NCI-H510A treated with DMSO at 0.1 percent for 48 hours (cell line): ENCODE data around the gene P2RY11.

Experiments used
- DNase-seq: peaks from one replicate; lab custom pipeline; 2025; lab: John Stamatoyannopoulos, UW

The P2RY11 gene

DNA sequence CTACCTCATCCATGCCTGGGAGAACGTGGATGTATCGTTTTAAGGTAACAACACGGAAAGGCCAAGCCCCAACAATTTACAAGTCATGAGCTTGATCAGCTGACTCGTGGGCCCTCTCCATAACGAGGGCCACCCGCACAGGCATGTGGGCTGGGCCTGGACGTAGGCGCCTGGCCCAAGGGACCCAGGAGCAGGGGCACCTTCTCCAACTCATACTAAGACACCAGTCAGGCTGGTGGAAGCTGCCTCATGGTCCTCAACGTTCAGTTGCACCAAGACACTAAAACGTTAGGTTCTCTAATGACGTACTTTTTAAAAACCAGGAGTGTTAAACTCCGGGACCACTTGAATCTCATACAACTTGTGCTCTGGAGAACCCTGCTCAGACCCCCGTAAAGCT is 30.0 kb downstream of the P2RY11 start:
- no peak for DNase-seq

DNA sequence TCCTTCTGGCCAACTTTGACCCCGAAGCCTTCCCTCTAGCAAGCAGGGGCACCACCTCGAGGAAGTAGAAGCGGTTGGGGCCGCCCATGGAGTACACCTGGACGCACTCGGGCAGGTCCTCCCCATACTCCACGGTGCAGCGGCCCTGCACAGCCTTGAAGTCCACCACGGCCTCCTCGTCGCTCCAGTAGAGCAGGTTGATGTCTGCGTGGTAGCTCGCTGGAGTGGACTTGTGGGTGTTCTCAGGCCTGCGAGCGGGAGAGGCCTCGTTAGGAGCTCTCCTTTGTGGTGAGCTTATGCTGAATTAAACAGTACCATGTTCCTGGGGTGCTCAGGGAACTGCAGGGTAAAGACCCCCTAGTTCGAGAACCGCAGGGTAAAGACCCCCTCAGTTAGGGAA is 30.5 kb downstream of the P2RY11 start:
- no peak for DNase-seq

DNA sequence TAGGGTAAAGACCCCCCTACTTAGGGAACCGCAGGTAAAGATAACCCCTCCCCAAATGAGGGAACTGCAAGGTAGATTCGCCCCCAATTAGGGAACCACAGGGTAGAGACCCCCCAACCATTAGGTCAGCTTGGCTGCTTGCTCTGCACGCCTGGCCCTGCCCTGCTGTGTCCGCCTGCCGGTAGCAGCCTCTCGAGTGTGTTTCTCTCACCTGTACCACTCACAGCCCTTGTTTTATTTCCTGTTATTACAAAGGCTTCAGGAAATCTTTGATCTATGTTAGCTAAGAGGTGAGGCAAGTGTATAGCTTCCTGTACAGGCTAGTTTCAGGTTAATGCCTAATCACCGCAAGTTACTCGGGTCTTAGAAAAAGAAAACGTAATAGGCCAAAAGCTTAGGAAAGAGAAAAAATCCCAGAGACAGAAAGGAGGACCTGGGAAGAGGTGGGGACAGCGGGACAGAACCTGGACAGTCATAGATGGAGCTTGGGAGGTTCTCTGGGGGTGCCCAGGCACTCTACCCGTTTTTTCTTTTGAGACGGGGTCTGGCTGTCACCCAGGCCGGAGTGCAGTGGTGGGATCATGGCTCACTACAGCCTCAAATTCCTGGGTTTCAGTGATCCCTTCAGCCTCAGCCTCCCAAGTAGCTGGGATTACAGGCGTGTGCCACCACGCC is 31.3 kb downstream of the P2RY11 start:
- no peak for DNase-seq

DNA sequence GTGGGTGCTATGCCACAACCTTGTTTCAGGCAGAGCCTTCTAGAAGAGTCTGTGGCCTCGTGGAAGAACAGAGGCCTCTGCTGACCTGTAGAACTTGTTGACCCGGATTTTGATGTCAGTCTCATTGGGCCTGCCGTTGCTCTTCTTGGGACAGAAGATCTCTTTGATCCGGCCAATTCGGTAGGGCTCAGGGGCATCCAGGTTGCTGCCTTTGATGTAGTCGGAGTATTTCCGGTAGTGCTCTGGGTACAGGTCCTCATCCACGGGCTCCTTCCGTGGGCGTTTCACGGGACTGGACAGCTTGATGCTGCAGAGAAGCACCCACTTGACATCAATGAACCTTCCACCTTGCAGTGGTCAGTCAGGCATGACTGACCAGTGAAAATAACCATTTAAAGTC is 32.2 kb downstream of the P2RY11 start:
- no peak for DNase-seq

DNA sequence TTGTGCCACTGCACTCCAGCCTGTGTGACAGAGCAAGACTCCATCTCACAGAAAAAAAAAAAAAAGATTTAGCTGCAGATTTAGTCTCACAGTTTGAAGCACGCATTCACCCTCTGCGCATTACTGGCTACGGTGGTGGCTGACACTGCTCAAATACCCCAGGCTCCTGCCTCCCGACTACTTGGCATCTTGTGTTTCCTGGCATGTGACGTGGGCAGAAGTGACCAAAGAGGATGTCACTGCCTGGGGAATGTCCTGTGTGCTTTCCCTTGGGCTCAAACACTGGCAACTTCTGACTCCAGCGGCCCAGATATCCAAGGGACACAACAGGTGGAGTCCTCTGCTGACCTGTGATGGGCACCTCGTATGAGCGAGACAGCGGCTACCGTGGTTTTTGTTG is 32.9 kb downstream of the P2RY11 start:
- DNase-seq = no peak

DNA sequence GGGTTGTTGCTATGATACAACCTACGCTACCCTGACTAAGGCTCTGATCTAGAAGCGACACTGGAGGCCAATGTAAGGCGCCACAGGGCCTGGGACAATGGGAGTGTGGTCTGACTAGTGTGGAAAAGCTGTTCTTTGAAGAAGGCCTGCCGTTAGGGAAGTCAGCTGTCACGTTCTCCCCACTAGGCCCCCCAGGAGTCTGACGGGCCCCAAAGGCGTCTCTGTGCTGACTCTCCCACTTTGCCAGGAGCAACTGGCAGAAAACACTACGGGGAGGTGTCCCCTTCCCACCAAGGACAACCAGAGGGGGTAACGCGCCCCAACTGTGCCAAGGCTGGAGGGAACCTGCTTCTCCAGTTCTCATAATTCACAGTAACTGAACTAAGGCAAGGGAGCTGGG is 33.5 kb downstream of the P2RY11 start:
- no peak for DNase-seq

DNA sequence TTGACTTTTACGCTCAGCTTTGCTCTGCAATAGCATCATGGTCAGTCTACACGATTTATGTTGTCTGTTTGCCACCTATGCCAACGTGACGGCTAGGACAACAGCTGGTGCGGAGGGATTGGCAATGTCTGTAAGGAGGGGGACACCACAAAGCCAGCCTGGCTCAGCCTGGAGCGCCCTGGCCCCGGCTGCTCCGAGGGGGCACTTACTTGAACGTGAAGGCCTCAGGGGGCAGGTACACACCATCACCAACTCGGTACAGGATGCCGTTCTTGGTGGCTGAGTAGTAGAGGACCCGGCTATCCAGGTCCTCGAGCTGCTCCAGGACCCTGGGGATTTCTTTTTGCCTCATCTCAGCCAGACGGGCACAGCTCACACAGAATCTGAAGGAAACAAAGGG is 34.6 kb downstream of the P2RY11 start:
- DNase-seq = no peak

DNA sequence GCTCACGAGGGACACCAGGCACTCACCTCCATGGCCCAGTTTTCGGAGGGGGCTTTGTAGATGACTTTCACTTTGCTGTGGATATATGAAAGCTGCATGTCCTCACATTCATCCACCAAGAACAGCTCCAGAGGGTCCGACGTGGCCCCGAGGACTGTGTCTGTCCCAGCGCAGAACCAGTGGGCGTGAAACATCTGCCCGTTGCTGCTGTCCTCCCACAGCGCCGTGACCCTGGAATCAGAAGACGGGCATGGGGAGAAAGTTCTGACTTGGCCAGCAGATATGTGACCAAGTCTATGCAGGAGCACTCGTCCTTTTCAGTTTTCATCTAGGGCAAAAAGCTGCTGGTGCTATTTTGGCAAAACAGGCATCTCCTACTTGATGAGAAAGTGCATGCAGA is 37.9 kb downstream of the P2RY11 start:
- no peak for DNase-seq

DNA sequence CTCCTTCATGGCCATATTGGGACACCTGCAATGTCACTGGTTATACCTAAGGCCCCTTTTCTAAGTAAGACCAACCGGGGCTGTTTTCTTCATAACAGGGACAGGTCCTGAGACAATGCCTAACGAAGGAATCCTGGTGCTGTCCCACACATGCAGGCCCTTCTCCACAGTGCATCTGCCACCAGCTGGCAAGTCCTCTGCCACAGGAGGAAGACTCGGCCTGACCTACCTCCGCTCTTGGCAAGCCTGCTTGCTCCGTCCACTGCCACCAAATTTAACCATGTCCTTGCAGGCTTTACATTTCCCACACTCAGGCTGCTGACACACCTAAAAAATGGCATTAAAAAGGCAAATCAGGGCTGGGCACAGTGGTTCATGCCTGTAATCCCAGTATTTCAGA is 40.0 kb downstream of the P2RY11 start:
- DNase-seq = no peak

DNA sequence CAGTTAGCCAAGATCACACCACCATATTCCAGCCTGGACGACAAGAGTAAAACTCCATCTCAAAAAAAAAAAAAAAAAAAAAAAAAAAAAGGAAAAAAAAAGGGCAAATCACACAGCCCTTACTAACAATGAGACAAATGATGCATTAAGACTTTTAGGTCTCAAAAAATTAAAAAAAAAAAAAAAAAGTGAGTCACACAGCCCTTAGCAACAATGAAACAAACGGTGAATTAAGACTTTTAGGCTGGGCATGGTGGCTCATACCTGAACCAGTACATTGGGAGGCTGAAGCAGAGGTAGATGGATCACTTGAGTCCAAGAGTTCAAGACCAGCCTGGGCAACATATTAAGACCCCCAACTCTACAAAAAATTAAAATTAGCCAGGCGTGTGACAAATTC is 40.6 kb downstream of the P2RY11 start:
- DNase-seq = no peak

DNA sequence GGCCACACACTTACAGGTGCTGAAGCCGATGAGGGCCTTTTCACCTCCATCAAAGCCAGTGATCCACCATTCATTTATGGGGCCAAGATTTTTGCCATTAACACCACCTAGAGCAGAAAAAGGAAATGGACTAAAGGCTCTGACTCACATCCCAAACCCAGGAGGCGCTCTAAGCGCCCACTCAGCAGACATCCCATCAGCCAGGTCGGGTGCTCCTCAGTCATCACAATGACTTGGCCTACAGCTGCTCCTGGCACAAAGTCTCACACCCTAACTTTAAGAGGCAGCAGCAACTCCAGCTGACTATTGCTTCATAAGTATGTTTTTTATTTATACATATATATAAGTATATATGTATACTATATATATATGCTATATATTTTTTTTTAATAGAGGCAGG is 44.3 kb downstream of the P2RY11 start:
- no peak for DNase-seq

DNA sequence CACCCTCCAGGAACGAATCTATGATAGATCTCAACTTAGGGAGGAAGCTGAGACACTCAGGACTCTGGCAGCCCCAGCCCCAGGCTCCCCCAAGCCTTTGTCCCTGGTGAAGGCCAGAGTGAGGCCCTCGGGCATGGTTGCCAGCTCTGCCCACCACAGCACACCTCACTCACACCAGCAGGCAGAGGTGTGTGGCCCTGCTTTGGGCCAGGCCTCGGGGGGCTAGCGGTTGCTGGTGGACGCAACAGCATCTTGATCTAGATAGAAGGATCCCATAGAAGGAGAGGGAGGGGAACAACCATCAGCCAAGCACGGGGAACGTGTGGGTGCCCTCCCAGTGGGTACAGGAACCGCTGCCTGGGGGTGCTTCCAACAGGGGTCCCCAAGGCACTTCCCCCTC is 46.6 kb downstream of the P2RY11 start:
- no peak for DNase-seq

DNA sequence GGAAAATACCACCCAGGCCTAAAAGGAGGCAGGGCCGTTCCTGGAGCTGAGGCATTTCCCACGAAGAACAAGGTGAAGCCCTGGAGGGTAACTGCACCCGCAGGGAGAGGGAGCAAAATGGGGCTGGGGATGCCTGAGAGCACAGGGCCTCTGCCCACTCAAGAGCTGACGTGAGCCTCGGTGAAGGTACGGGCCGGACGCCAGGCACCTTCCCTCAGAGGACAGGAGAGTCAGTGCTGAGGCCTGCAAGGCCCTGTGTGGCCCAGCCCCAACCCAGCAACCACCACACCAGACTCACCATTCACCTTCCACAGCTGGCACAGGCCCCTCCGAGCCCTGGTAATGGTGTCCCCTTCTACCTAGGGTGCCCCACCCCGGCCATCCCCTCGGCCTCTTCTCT is 47.0 kb downstream of the P2RY11 start:
- no peak for DNase-seq

DNA sequence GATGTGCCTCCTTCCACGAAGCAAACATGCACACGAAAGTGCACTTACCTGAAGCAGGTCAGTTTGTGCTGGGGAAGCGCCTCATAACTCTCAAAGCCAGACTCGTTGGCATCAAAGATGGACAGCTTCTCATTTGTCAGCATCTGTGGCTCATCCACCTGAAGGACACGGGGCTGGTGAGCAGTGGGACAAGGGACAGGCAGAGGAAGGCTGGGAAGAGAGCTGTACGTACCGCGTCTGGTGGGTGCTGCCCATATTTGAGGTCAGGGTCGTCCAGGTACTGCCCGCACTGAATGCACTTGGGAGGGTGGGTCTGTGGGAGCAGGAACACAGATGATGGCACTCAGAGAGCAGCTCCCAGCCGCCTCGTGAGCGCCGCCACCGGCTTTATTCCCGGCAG is 48.1 kb downstream of the P2RY11 start:
- no peak for DNase-seq

DNA sequence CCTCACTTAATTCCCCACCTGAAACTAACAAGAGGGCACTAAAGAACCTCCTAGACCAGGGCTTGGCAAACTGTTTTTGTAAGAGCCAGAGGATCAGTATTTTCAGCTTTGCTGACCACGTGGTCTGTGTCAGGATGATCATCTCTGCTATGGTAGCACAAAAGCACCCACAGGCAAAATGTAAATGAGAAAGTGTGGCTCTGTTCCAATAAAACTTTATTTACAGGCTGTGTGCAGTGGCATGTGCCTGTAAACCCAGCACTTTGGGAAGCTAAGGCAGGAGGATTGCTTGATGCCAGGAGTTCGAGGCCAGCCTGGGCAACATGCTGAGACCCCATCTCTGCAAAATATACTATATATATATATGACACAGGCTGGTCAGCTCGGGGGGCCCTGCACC is 52.0 kb downstream of the P2RY11 start:
- DNase-seq = no peak
